Measurements from ENCODE around the gene SNUPN. TPM values are rescaled to one million over a fixed set of nuclear protein-coding genes. Genes with fewer than 3 reads are reported as not detected.

SNUPN gene
- total RNA-seq, 5 donors from 2014 or later (not counting 1 experiment from before 2014, with no cell fraction given) = 17.7 to 26.7 (median 20.8) TPM

DNA sequence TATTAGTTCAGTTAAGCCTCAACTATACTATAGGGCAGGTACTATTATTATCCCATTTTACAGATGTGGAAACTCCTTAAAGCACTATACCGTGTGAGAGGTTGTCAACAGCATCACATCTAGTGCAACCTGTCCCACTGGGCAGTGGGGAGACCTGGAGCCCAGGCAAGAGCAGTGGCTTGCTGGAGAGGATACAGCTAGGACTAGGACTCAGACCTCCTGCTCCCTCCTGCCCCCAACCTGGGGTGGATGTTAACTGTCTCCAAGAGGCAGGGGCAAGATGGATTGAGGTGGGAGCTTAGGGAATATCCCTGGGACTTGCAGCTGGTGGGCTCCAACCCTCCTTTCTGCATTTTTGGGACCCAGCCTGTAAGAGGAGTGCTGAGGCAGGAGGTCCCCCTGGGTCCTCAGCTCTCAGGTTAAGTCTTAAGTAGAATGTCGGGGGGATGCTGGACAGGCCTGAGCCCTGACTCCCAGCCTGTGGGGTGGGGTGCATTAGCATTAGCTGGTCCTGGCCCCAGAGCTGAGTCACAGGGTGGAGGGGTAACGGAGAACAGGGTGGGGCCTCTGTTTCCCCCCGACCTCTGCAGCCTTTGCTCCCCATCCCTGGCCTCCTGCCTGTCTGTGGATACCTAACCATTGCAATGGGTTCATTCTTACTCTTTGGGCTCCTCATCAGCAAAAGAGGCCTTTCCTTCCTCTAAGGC lies 28.8 kb upstream of the SNUPN start:
- WGBS (ENCODE audit: insufficient coverage) = 100% methylated on average over 2 of the region's 4 CpGs
- no peaks in the 10 kb centered on the region for H3K36me3 Mint-ChIP-seq
- H3K27ac Mint-ChIP-seq = no peak overlapping the region
- H3K9me3 Mint-ChIP-seq = no peaks in the 10 kb centered on the region
- no peaks in the 10 kb centered on the region for H3K27me3 Mint-ChIP-seq
- Histone ChIP-seq H3K4me1 (ENCODE audit: control insufficient read depth in 1 of 2, extremely low read depth in 1 of 2, insufficient read depth in 2 of 2, low read length in 2 of 2) (peaks cover 0 to 15% of the 10 kb centered on the region in 2 experiments), H3K9me3 (no peaks in the 10 kb centered on the region), H3K36me3 (ENCODE audit: control insufficient read depth in 2 of 2, extremely low read depth in 1 of 2, insufficient read depth in 1 of 2, low read length in 1 of 2) (no peaks in the 10 kb centered on the region), H3K27ac (ENCODE audit: low read length) (no peak overlapping the region), H3K27me3 (replicated peaks in 1 of 2; ENCODE audit: control insufficient read depth in 2 of 2, extremely low read depth in 1 of 2, insufficient read depth in 2 of 2, low read length in 1 of 2) (no peaks in the 10 kb centered on the region), H3K4me3 (ENCODE audit: control insufficient read depth in 1 of 2, extremely low read depth in 1 of 2, low read length in 1 of 2) (no peak overlapping the region)
- no peak overlapping the region for H3K4me3 Mint-ChIP-seq
- ChIA-PET CTCF (interaction anchor here (0.6 kb wide), 2 partner anchors 77 to 736 kb away, joined by 3 read pairs; no protein-coding TSS in a partner anchor), POLR2A (no interaction called here)
- peaks cover 21 to 30% (median 25%) of the 10 kb centered on the region in 3 donors for H3K4me1 Mint-ChIP-seq
- ATAC-seq (replicated peaks in 1 of 4) = no peak
- DNase-seq = no peak

- Histone ChIP-seq H3K27ac (ENCODE audit: low read length) (no peak overlapping the region), H3K4me3 (ENCODE audit: control insufficient read depth in 1 of 2, extremely low read depth in 1 of 2, low read length in 1 of 2) (no peak overlapping the region), H3K4me1 (ENCODE audit: control insufficient read depth in 1 of 2, extremely low read depth in 1 of 2, insufficient read depth in 2 of 2, low read length in 2 of 2) (peaks cover 0 to 18% of the 10 kb centered on the region in 2 experiments), H3K9me3 (no peaks in the 10 kb centered on the region), H3K27me3 (replicated peaks in 1 of 2; ENCODE audit: control insufficient read depth in 2 of 2, extremely low read depth in 1 of 2, insufficient read depth in 2 of 2, low read length in 1 of 2) (no peaks in the 10 kb centered on the region), H3K36me3 (ENCODE audit: control insufficient read depth in 2 of 2, extremely low read depth in 1 of 2, insufficient read depth in 1 of 2, low read length in 1 of 2) (no peaks in the 10 kb centered on the region)
- ChIA-PET CTCF (interaction anchor here (0.5 to 1.1 kb wide), 2 partner anchors 884 to 1197 kb away, joined by 3 to 4 read pairs; no protein-coding TSS in a partner anchor), POLR2A (interaction anchor here in 1 of 2 donors (0.6 kb wide), 1 partner anchor 38 kb away, joined by 4 read pairs; no protein-coding TSS in a partner anchor)
- H3K27ac Mint-ChIP-seq = no peak overlapping the region
- DNase-seq (no peak), ATAC-seq (replicated peaks in 1 of 4) (no peak)
- WGBS (ENCODE audit: insufficient coverage) = 91% methylated on average over 13 of the region's 16 CpGs
- no peaks in the 10 kb centered on the region for H3K9me3 Mint-ChIP-seq
- H3K27me3 Mint-ChIP-seq = no peaks in the 10 kb centered on the region
- no peaks in the 10 kb centered on the region for H3K36me3 Mint-ChIP-seq
- H3K4me3 Mint-ChIP-seq = no peak overlapping the region
- H3K4me1 Mint-ChIP-seq = peaks cover 21 to 33% (median 25%) of the 10 kb centered on the region in 3 donors
These were observed 27.9 kb upstream of the SNUPN start for GRCh38 chr15:75653347-75653913.

DNA sequence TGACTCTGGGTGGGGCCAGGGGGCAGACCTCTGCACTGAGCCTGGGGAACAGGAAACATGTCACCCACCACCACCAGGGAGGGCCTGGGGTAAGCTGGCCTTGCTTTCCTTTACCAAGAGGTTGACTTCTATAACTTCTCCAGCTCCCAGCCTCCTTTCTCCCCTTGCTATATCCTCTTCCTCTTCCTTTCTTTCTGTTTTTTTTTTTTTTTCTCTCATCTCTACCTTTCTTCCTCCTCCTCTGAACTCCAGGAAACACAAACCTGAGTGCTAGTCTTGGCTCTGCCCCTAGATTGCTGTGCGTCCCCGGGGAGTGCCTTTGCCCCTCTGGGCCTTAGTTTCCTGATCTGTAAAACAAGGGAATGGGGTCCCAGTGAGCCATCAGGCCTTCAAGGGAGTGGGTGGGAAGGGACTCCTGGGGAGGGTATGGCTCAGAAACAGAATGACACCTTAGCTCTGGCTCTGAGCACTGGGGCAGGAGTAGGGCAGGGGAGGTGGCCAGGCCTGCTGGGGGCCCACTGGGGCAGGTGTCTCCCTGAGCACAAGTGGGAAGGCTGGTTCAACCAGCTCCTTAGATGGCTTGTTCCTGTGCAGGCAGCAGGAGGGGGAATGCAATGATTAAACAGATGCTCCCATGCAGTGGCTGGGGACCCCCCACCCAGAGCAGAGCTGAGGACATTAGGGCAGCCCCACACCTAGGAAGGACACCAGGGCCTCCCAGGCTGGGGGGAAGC lies 26.5 kb upstream of the SNUPN start:
- ChIA-PET CTCF (interaction anchor here in 1 of 2 donors (1.1 kb wide), 1 partner anchor 882 kb away, joined by 3 read pairs; no protein-coding TSS in a partner anchor), POLR2A (no interaction called here)
- H3K27ac Mint-ChIP-seq = peak overlapping the region; percentile 23 to 58

GRCh38 chr15:75650908-75651809 lies 25.6 kb upstream of the SNUPN start:
- ATAC-seq (replicated peaks in 1 of 4) = no peak
- Histone ChIP-seq H3K27ac (ENCODE audit: low read length) (no peak overlapping the region), H3K4me1 (ENCODE audit: control insufficient read depth in 1 of 2, extremely low read depth in 1 of 2, insufficient read depth in 2 of 2, low read length in 2 of 2) (peaks cover 3 to 31% of the 10 kb centered on the region in 2 experiments), H3K27me3 (replicated peaks in 1 of 2; ENCODE audit: control insufficient read depth in 2 of 2, extremely low read depth in 1 of 2, insufficient read depth in 2 of 2, low read length in 1 of 2) (no peaks in the 10 kb centered on the region), H3K9me3 (no peaks in the 10 kb centered on the region), H3K36me3 (ENCODE audit: control insufficient read depth in 2 of 2, extremely low read depth in 1 of 2, insufficient read depth in 1 of 2, low read length in 1 of 2) (no peaks in the 10 kb centered on the region), H3K4me3 (ENCODE audit: control insufficient read depth in 1 of 2, extremely low read depth in 1 of 2, low read length in 1 of 2) (no peak overlapping the region)
- Mint-ChIP-seq H3K4me1 (peaks cover 30 to 43% (median 32%) of the 10 kb centered on the region in 3 donors), H3K9me3 (no peaks in the 10 kb centered on the region), H3K4me3 (peak overlapping the region in 2 of 3 donors; percentile 15 to 26), H3K27ac (peak overlapping the region; percentile 11 to 55), H3K36me3 (no peaks in the 10 kb centered on the region), H3K27me3 (no peaks in the 10 kb centered on the region)
- 96% methylated on average over 5 of the region's 9 CpGs for WGBS (ENCODE audit: insufficient coverage)
- CTCF ChIA-PET = interaction anchor here in 1 of 2 donors (0.6 to 1.4 kb wide), 3 partner anchors 11 to 88 kb away, joined by 3 to 4 read pairs (median 3); partner anchors contain the start of gene IMP3
- POLR2A ChIA-PET = no interaction called here
- no peak for DNase-seq

More for the DNA sequence above, 26.5 kb upstream of the SNUPN start:
- ATAC-seq (replicated peaks in 1 of 4) (peak in 1 of 4 experiments; percentile 18), DNase-seq (no peak)
- H3K4me1 ChIP-seq (ENCODE audit: control insufficient read depth in 1 of 2, extremely low read depth in 1 of 2, insufficient read depth in 2 of 2, low read length in 2 of 2) = peaks cover under 1 to 26% of the 10 kb centered on the region in 2 experiments
- no peaks in the 10 kb centered on the region for H3K36me3 Mint-ChIP-seq
- no peak overlapping the region for H3K27ac ChIP-seq (ENCODE audit: low read length)
- H3K9me3 Mint-ChIP-seq = no peaks in the 10 kb centered on the region
- no peaks in the 10 kb centered on the region for H3K9me3 ChIP-seq
- WGBS (ENCODE audit: insufficient coverage) = no CpG with 5 or more reads among the region's 2 CpGs
- no peak overlapping the region for H3K4me3 ChIP-seq (ENCODE audit: control insufficient read depth in 1 of 2, extremely low read depth in 1 of 2, low read length in 1 of 2)
- peaks cover 22 to 35% (median 26%) of the 10 kb centered on the region in 3 donors for H3K4me1 Mint-ChIP-seq
- H3K27me3 Mint-ChIP-seq = no peaks in the 10 kb centered on the region
- peak overlapping the region in 1 of 3 donors; percentile 26 for H3K4me3 Mint-ChIP-seq
- H3K27me3 ChIP-seq (replicated peaks in 1 of 2; ENCODE audit: control insufficient read depth in 2 of 2, extremely low read depth in 1 of 2, insufficient read depth in 2 of 2, low read length in 1 of 2) = no peaks in the 10 kb centered on the region
- H3K36me3 ChIP-seq (ENCODE audit: control insufficient read depth in 2 of 2, extremely low read depth in 1 of 2, insufficient read depth in 1 of 2, low read length in 1 of 2) = no peaks in the 10 kb centered on the region

- Mint-ChIP-seq H3K9me3 (no peaks in the 10 kb centered on the region), H3K36me3 (no peaks in the 10 kb centered on the region), H3K27me3 (no peaks in the 10 kb centered on the region), H3K4me3 (peak overlapping the region; percentile 47 to 83 (median 53)), H3K27ac (peak overlapping the region; percentile 65 to 75), H3K4me1 (peaks cover 33 to 44% (median 34%) of the 10 kb centered on the region in 3 donors)
- Histone ChIP-seq H3K4me1 (ENCODE audit: control insufficient read depth in 1 of 2, extremely low read depth in 1 of 2, insufficient read depth in 2 of 2, low read length in 2 of 2) (peaks cover 3 to 31% of the 10 kb centered on the region in 2 experiments), H3K27ac (ENCODE audit: low read length) (no peak overlapping the region), H3K36me3 (ENCODE audit: control insufficient read depth in 2 of 2, extremely low read depth in 1 of 2, insufficient read depth in 1 of 2, low read length in 1 of 2) (no peaks in the 10 kb centered on the region), H3K4me3 (ENCODE audit: control insufficient read depth in 1 of 2, extremely low read depth in 1 of 2, low read length in 1 of 2) (no peak overlapping the region), H3K9me3 (no peaks in the 10 kb centered on the region), H3K27me3 (replicated peaks in 1 of 2; ENCODE audit: control insufficient read depth in 2 of 2, extremely low read depth in 1 of 2, insufficient read depth in 2 of 2, low read length in 1 of 2) (no peaks in the 10 kb centered on the region)
- CTCF ChIA-PET = interaction anchor here in 1 of 2 donors (1.4 kb wide), 1 partner anchor 10 kb away, joined by 3 read pairs; the partner anchor contains the start of gene IMP3
- POLR2A ChIA-PET = no interaction called here
- ATAC-seq (replicated peaks in 1 of 4) (no peak), DNase-seq (no peak)
- 96% methylated on average over 15 of the region's 18 CpGs for WGBS (ENCODE audit: insufficient coverage)
These were observed 24.3 kb upstream of the SNUPN start for GRCh38 chr15:75649848-75650247.

Data from T-cell (primary cell).